ENCODE data around the gene PCDH10. TPM values are rescaled to one million over a fixed set of nuclear protein-coding genes. Genes with fewer than 3 reads are reported as not detected.

The PCDH10 gene
- total RNA-seq, 3 donors from 2014 or later: 0.33 to 0.44 TPM; not detected in 1

GRCh38 chr4:133127500-133127899, 21.6 kb upstream of the PCDH10 start:
- Histone ChIP-seq H3K4me1 (no peaks in the 10 kb centered on the region), H3K4me3 (no peak overlapping the region), H3K27ac (no peak overlapping the region), H3K27me3 (no peaks in the 10 kb centered on the region), H3K36me3 (no peaks in the 10 kb centered on the region), H3K9me3 (no peaks in the 10 kb centered on the region)
- intact Hi-C loops (cut with DNase I; ENCODE audit: low total_unique reads): no loop called here
- no peak for DNase-seq (ENCODE audit: low spot score in 2 of 2)
- TF ChIP-seq CTCF (IDR thresholded peaks at IDR 0.05) (no peak), POLR2A (IDR thresholded peaks at IDR 0.05) (no peak), POLR2AphosphoS5 (IDR thresholded peaks at IDR 0.05) (no peak)

GRCh38 chr4:133129237-133129636, 19.9 kb upstream of the PCDH10 start:
- TF ChIP-seq CTCF (IDR thresholded peaks at IDR 0.05) (no peak), POLR2AphosphoS5 (IDR thresholded peaks at IDR 0.05) (no peak), POLR2A (IDR thresholded peaks at IDR 0.05) (no peak)
- Histone ChIP-seq H3K9me3 (no peaks in the 10 kb centered on the region), H3K4me3 (no peak overlapping the region), H3K27ac (no peak overlapping the region), H3K36me3 (no peaks in the 10 kb centered on the region), H3K4me1 (no peaks in the 10 kb centered on the region), H3K27me3 (no peaks in the 10 kb centered on the region)
- intact Hi-C loops (cut with DNase I; ENCODE audit: low total_unique reads): no loop called here
- DNase-seq (ENCODE audit: low spot score in 2 of 2): no peak

GRCh38 chr4:133130171-133130570, 18.9 kb upstream of the PCDH10 start:
- H3K27ac ChIP-seq: no peak overlapping the region
- no peaks in the 10 kb centered on the region for H3K9me3 ChIP-seq
- H3K4me1 ChIP-seq: no peaks in the 10 kb centered on the region
- DNase-seq (ENCODE audit: low spot score in 2 of 2): no peak
- H3K36me3 ChIP-seq: no peaks in the 10 kb centered on the region
- TF ChIP-seq POLR2AphosphoS5 (IDR thresholded peaks at IDR 0.05) (no peak), POLR2A (IDR thresholded peaks at IDR 0.05) (no peak), CTCF (IDR thresholded peaks at IDR 0.05) (no peak)
- H3K27me3 ChIP-seq: no peaks in the 10 kb centered on the region
- intact Hi-C loops (cut with DNase I; ENCODE audit: low total_unique reads): no loop called here
- H3K4me3 ChIP-seq: no peak overlapping the region

- no peaks in the 10 kb centered on the region for H3K9me3 ChIP-seq
- no peak overlapping the region for H3K27ac ChIP-seq
- no peak for TF ChIP-seq POLR2AphosphoS5 (IDR thresholded peaks at IDR 0.05)
- TF ChIP-seq CTCF (IDR thresholded peaks at IDR 0.05): no peak
- no peak for TF ChIP-seq POLR2A (IDR thresholded peaks at IDR 0.05)
Measured at GRCh38 chr4:133131829-133132460, 17.1 kb upstream of the PCDH10 start.

GRCh38 chr4:133136833-133137232, 12.3 kb upstream of the PCDH10 start:
- no peak for DNase-seq (ENCODE audit: low spot score in 2 of 2)
- H3K36me3 ChIP-seq: no peaks in the 10 kb centered on the region
- intact Hi-C loops (cut with DNase I; ENCODE audit: low total_unique reads): no loop called here
- no peaks in the 10 kb centered on the region for H3K4me1 ChIP-seq
- no peaks in the 10 kb centered on the region for H3K9me3 ChIP-seq
- H3K4me3 ChIP-seq: no peak overlapping the region
- H3K27me3 ChIP-seq: peaks cover 0 to 13% of the 10 kb centered on the region in 2 donors
- TF ChIP-seq POLR2A (IDR thresholded peaks at IDR 0.05) (no peak), POLR2AphosphoS5 (IDR thresholded peaks at IDR 0.05) (no peak), CTCF (IDR thresholded peaks at IDR 0.05) (no peak)
- no peak overlapping the region for H3K27ac ChIP-seq

More at GRCh38 chr4:133131829-133132460, 17.1 kb upstream of the PCDH10 start:
- Histone ChIP-seq H3K4me1 (no peaks in the 10 kb centered on the region), H3K4me3 (no peak overlapping the region), H3K27me3 (no peaks in the 10 kb centered on the region), H3K36me3 (no peaks in the 10 kb centered on the region)
- intact Hi-C loops (cut with DNase I; ENCODE audit: low total_unique reads): no loop called here
- no peak for DNase-seq (ENCODE audit: low spot score in 2 of 2)
